Fibroblast of lung (primary cell): ENCODE results near the gene PLCL1. TPM values are rescaled to one million over a fixed set of nuclear protein-coding genes. Genes with fewer than 3 reads are reported as not detected.

Experiments used
- DNase-seq, 2 donors: peaks; one replicate each; pipeline versions ENCODE4 v3.0.0 to v3.0.0-alpha.2; 2010; ENCODE audit warnings: low read depth in 2 of 2
- H2AFZ ChIP-seq: 2 replicates; pipeline ENCODE4 v1.5.1; 2012; ENCODE audit warnings: low read length, control low read depth, inconsistent platforms
- H3K27ac ChIP-seq: 2 replicates; pipeline ENCODE4 v1.5.1; 2011; ENCODE audit warnings: low read length, control low read depth; ENCODE audit not compliant: insufficient read depth
- H3K27me3 ChIP-seq: 2 replicates; pipeline ENCODE4 v1.5.1; 2011; ENCODE audit warnings: mild to moderate bottlenecking, low read length; ENCODE audit not compliant: control insufficient read depth, insufficient read depth
- H3K36me3 ChIP-seq: 2 replicates; pipeline ENCODE4 v1.5.1; 2011; ENCODE audit warnings: low read length; ENCODE audit not compliant: control insufficient read depth, insufficient read depth
- H3K4me1 ChIP-seq: 2 replicates; pipeline ENCODE4 v1.5.1; 2011; ENCODE audit warnings: low read length; ENCODE audit not compliant: control insufficient read depth, insufficient read depth; ENCODE audit errors: extremely low read depth
- H3K4me2 ChIP-seq: 2 replicates; pipeline ENCODE4 v1.5.1; 2011; ENCODE audit warnings: low read length, control low read depth; ENCODE audit not compliant: insufficient read depth; ENCODE audit errors: extremely low read depth
- H3K4me3 ChIP-seq, 4 experiments: fragments of 200-600 bp in 1 of 4; sonication (generic) in 1 of 4; replicated peaks in 1 of 4; 2 replicates each; pipeline ENCODE4 v1.5.1; 2011 to 2016; ENCODE audit warnings: low read length in 4 of 4, low read depth in 3 of 4, mild to moderate bottlenecking in 3 of 4, control low read depth in 2 of 4, inconsistent platforms in 1 of 4, mixed read lengths in 1 of 4; ENCODE audit not compliant: insufficient read depth in 1 of 4; ENCODE audit errors: control extremely low read depth in 1 of 4
- H3K79me2 ChIP-seq: 2 replicates; pipeline ENCODE4 v1.5.1; 2012; ENCODE audit warnings: mild to moderate bottlenecking, low read length, inconsistent platforms; ENCODE audit not compliant: control insufficient read depth, insufficient read depth
- H3K9ac ChIP-seq: 2 replicates; pipeline ENCODE4 v1.5.1; 2011; ENCODE audit warnings: mild to moderate bottlenecking, low read length, control low read depth; ENCODE audit not compliant: insufficient read depth
- H3K9me3 ChIP-seq: 2 replicates; pipeline ENCODE4 v1.5.1; 2012; ENCODE audit warnings: low read depth, low read length; ENCODE audit not compliant: control insufficient read depth, insufficient read depth
- H4K20me1 ChIP-seq: 2 replicates; pipeline ENCODE4 v1.5.1; 2011; ENCODE audit warnings: low read length; ENCODE audit not compliant: control insufficient read depth, insufficient read depth; ENCODE audit errors: extremely low read depth
- EZH2 ChIP-seq: IDR thresholded peaks from 2 replicates; pipeline ENCODE4 v1.5.1; 2012; ENCODE audit warnings: low read length, control low read depth, mild to moderate bottlenecking; ENCODE audit errors: missing control alignments
- polyA plus RNA-seq, 2 donors: library from polyadenylated mRNA; depleted of rRNA in 1 of 2; stranded (reverse) in 1 of 2; unstranded in 1 of 2; fragments of >200 nt; gene quantifications; 2 replicates each; pipeline ENCODE4 v1.2.1, GENCODE V29; 2011 to 2012; ENCODE audit warnings: missing spikeins in 1 of 2
- total RNA-seq: library from RNA; depleted of rRNA; stranded (reverse); fragments of >200 nt; gene quantifications from 2 replicates; pipeline ENCODE4 v1.2.1, GENCODE V29; 2014
- TF ChIP-seq, protein P1 (sequence below), 2 donors: IDR thresholded peaks in 1 of 2; conservative IDR thresholded peaks in 1 of 2; 1 replicate in 1 of 2; 2 replicates in 1 of 2; pipeline ENCODE4 v1.5.1; 2011 to 2012; ENCODE audit warnings: low read length in 2 of 2, control low read depth in 1 of 2, inconsistent platforms in 1 of 2, low read depth in 1 of 2, mild to moderate bottlenecking in 1 of 2

The PLCL1 gene
- total and polyA plus RNA-seq, 2 donors (not counting 1 experiment from before 2014, with no cell fraction given), result 0.48 to 0.83 TPM

DNA sequence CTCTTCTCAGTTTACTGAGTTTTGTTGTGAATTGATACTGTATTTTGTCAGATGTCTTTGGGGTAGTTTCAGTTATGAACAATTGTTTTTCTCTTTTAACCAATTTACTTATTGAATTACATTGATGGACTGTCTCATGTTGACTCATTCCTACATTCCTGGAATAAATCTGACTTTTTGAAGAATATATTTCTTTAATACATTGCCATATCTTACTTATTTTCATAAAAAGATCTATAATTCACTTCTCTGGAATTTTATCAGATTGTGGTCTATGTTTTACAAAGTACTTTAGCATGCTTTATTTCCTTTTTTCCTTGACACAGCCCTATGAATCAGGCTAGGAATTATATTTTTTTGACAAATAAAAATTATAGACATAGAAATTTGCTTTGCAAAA is 268.3 kb downstream of the PLCL1 start:
- no peaks in the 10 kb centered on the region for H4K20me1 ChIP-seq
- H3K4me3 ChIP-seq, result no peak overlapping the region
- no peaks in the 10 kb centered on the region for H3K27me3 ChIP-seq
- H3K79me2 ChIP-seq, result no peaks in the 10 kb centered on the region
- no peaks in the 10 kb centered on the region for H3K9me3 ChIP-seq
- no peak overlapping the region for H3K9ac ChIP-seq
- no peaks in the 10 kb centered on the region for H3K36me3 ChIP-seq
- no peak overlapping the region for H3K4me2 ChIP-seq
- H3K4me1 ChIP-seq, result no peaks in the 10 kb centered on the region
- no peak overlapping the region for H2AFZ ChIP-seq
- no peak overlapping the region for H3K27ac ChIP-seq
- no peak for DNase-seq
- no peak for TF ChIP-seq EZH2
- TF ChIP-seq, protein P1, sequence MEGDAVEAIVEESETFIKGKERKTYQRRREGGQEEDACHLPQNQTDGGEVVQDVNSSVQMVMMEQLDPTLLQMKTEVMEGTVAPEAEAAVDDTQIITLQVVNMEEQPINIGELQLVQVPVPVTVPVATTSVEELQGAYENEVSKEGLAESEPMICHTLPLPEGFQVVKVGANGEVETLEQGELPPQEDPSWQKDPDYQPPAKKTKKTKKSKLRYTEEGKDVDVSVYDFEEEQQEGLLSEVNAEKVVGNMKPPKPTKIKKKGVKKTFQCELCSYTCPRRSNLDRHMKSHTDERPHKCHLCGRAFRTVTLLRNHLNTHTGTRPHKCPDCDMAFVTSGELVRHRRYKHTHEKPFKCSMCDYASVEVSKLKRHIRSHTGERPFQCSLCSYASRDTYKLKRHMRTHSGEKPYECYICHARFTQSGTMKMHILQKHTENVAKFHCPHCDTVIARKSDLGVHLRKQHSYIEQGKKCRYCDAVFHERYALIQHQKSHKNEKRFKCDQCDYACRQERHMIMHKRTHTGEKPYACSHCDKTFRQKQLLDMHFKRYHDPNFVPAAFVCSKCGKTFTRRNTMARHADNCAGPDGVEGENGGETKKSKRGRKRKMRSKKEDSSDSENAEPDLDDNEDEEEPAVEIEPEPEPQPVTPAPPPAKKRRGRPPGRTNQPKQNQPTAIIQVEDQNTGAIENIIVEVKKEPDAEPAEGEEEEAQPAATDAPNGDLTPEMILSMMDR (conservative IDR thresholded peaks at IDR 0.05 in 1 of 2, IDR thresholded peaks at IDR 0.05 in 1 of 2; ENCODE audit: low read depth in 1 of 2, low read length in 2 of 2), result no peak

DNA sequence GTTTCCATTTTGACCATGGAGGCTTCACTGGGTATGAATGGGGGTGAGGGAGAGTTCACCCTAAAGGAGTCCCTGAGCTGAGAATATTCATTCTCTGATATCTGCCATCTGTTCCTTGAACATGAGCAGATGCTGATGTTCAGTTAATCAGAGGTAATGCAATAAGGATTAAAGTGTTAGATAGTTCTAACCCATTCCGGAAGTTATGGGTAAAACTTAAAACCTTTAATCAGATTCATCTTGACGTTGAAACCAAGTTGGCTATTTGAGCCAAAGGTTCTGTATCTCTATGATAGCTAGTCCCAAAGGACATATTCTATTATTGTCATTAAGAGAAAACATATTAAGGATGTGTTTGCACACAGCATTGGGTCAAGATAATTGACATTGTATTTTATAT is 268.9 kb downstream of the PLCL1 start:
- no peaks in the 10 kb centered on the region for H4K20me1 ChIP-seq
- no peaks in the 10 kb centered on the region for H3K79me2 ChIP-seq
- H3K4me2 ChIP-seq, result no peak overlapping the region
- H3K36me3 ChIP-seq, result no peaks in the 10 kb centered on the region
- TF ChIP-seq EZH2, result no peak
- H3K27ac ChIP-seq, result no peak overlapping the region
- no peak overlapping the region for H3K9ac ChIP-seq
- no peak for DNase-seq
- H3K4me1 ChIP-seq, result no peaks in the 10 kb centered on the region
- no peaks in the 10 kb centered on the region for H3K9me3 ChIP-seq
- no peak overlapping the region for H2AFZ ChIP-seq
- H3K27me3 ChIP-seq, result no peaks in the 10 kb centered on the region
- H3K4me3 ChIP-seq, result no peak overlapping the region

DNA sequence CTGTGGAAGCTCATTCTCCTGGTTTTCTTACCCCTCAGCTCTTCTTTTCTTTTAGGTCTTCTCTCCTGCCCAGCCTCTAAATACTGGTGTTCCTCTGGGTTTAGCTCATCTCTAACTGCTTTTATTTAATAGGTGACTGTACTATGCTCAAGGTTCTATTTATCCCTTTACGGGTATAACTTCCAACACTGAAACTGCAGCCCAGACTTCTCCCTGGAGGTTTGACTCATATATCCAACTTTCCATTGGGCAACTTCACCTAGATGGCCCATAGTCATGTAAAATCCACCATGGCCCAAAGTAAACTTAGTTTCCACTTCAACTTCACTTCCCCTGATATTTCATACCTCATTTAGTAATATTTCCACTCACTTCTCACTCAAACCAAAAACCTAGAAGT is 273.1 kb downstream of the PLCL1 start:
- Histone ChIP-seq H2AFZ (no peak overlapping the region), H3K36me3 (no peaks in the 10 kb centered on the region), H3K9ac (no peak overlapping the region), H3K4me3 (no peak overlapping the region), H3K27ac (no peak overlapping the region), H3K9me3 (no peaks in the 10 kb centered on the region), H3K4me2 (no peak overlapping the region), H3K79me2 (no peaks in the 10 kb centered on the region), H3K27me3 (no peaks in the 10 kb centered on the region), H3K4me1 (no peaks in the 10 kb centered on the region), H4K20me1 (no peaks in the 10 kb centered on the region)
- DNase-seq, result no peak
- TF ChIP-seq, protein P1 (conservative IDR thresholded peaks at IDR 0.05 in 1 of 2, IDR thresholded peaks at IDR 0.05 in 1 of 2; ENCODE audit: low read depth in 1 of 2, low read length in 2 of 2), result no peak
- no peak for TF ChIP-seq EZH2
